ENCODE data around the gene IFI27L1.

The IFI27L1 gene

DNA sequence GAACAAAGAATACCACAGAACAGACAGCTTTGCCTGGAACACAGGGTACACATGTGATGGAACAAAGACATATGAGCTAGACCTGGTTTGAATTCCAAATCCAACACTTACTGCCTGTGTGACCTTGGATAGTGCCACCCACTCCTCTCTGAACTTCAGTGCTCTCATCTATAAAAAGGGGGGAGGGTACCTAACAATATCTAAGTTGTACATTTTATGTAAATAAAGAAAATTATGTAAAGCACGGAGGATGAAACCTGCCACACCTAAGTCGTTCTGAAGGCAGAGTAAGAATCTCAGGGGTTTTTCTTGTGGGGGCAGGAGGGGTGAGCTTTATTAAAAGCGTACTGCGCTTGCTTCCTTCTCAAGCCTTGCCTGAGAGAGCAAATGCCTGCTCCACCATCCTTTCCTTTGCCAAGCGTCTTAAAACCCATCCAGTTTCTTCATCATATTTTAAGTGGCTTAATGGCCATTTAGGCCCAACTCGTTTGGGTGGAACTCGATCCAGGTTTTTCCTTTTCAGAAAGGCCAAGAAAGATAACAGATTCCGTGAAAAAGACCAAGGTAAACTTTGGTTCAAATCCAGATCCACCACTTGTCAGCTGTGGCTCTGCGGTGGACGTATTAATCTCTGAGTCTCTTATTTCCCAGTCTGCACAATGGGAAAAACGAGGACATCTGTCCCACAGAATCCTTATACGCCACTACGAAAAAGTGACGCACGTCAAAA is 1.1 kb upstream of the IFI27L1 start:
- DNase-seq (ENCODE audit: low read depth) = no peak

DNA sequence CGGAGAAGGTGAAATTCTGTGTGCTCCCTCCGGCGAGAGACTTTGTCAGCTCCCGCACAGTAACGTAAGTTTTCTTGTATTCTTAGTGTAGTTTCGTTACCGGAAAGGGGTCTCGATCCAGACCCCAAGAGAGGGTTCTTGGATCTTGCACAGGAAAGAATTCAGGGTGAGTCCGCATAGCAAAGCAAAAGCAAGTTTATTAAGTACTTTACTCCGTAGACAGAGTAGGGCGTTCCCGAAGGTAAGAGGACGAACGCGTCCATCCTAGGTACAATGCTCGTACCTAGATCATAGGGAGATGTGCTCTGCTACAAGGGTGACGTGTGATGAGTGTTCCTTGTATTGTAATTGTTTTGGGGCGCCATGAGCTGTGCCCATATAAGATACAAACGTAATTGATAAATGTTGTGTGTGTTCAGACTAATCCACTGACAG is 293 bp downstream of the IFI27L1 start:
- DNase-seq (ENCODE audit: low read depth) = no peak

DNA sequence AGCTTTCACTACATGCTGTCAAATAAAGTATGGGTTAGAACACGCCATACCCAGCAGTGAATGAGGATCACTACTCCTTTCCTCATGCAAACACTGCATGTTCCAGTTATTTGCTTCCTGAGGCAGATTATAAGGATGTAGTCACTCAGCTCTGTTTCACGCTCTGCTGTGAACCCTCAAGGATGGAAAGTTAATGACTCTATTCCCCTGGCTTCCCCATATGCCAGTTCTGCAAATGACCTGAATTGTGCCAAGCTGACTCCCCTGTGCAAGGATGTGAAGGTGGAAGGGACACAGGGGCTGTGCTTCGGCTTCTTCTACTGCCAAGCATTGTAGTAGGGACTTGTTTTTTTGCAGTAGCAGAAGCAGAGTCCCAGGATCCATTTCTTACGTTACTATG is 6.8 kb downstream of the IFI27L1 start:
- DNase-seq (ENCODE audit: low read depth) = no peak

DNA sequence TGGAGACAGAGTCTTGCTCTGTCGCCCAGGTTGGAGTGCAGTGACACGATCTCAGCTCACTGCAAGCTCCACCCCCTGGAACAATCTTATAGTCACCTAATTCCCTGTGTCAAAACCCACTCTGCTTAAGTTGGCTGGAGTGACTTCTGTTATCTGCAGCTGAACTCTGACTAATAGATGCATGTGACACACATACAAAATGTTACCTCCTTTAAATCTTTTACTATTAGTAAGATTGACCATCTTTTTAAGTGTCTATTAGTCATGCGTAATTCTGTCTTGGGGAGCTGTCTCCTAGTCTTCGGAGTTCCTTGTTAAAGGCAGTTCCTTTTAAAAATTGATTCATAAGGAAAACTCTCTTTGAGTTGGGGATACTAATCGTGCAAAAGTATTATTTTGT is 7.4 kb downstream of the IFI27L1 start:
- no peak for DNase-seq (ENCODE audit: low read depth)

DNA sequence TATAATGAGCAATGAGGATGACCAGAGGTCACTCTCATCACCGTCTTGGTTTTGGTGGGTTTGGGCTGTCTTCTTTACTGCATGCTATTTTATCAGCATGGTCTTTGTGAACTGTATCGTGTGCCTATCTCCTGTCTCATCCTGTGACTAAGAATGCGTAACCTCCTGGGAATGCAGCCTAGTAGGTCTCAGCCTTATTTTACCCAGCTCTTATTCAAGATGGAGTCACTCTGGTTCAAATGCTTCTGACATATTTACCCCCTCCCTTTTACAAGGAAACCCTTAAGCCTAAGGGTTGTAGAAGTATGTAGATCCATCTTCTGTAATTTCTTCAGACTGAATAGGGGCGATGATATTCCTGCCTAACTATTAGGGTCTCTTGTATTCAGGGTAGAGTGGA is 8.4 kb downstream of the IFI27L1 start:
- no peak for DNase-seq (ENCODE audit: low read depth)

DNA sequence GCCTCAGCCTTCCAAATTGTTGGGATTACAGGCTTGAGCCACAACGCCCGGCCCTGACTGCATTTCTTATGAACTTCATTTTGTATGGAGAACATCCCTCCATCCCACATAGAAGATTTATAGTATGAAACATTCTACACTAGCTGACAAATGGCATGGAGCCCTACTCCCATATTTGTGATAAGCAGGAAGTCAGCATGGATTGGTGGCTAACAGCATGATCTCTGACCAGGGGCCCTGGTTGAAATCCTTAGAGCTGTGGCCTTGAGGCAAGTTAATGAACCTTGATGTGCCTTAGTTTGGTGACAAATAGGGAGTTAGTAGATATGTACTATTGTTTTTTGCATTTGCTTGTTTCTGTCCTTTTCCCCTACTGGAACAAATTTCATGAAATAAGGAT is 12.3 kb downstream of the IFI27L1 start:
- DNase-seq (ENCODE audit: low read depth) = no peak

DNA sequence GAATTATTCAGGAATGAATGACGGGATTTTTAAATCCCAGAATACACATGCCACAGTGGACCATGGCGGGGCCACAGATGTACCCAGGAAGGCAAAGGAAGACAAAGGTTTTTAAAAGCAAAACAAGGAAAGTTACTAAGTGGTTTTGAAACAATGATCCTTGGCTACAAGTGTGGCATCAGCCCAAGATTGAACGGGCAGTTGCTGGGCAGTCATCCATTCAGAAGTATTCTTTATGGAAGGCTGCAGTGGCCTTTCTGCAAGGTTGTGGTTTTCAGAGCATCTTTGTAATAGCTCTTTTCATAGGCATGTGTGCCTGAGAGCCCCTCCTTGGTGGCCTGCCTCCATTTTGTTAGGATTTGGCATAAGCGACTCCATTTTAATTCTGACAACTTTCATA is 16.0 kb downstream of the IFI27L1 start:
- DNase-seq (ENCODE audit: low read depth) = no peak

DNA sequence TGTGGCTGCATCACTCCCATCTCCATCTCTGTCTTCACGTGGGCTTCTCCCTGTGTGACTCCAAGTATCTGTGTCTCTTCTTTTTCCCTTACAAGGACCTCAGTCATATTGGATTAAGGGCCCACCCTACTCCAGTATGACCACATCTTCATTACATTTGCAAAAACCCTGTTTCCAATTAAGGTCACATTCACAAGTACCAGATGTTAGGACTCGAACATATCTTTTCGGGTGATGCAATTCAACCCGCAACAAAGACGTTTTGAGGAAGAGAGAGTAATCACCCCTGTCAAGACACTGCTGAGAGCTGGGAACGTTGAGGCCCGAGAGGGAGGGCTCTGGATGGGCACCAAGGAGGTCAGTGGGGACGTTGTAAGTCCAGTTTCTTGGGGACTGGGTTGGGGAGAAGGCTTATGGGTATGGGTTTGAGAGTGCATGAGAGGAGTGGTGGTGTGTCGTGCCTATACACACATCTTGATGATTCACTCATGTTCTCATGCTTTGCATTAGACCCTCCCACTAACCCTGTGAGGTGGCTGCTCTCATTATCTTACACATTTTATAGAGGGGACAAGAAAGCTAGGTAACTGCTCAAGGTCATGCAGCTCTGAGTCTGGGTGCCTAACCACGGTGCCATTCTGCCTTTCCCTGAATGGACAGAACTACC is 17.3 kb downstream of the IFI27L1 start:
- DNase-seq (ENCODE audit: low read depth) = no peak

DNA sequence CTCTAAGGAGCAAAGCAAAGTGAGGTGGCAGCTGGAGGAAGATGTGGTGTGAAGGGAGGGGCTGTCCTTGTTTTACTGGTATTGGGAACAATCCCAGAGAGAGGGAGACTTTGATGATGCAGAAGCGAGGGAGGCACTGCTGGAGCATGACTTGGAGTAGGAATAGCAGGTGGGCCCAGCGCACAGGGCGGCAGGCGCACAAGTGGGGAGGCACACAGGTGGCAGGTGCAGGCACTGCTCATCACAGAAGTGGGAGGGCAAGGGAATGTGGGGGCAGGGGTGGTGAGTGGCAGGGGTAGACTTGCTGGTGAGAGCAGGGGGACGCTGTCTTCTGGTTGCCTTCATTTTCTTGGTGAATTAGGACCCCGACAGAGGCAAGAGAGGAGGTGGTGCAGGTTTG is 17.9 kb downstream of the IFI27L1 start:
- no peak for DNase-seq (ENCODE audit: low read depth)

DNA sequence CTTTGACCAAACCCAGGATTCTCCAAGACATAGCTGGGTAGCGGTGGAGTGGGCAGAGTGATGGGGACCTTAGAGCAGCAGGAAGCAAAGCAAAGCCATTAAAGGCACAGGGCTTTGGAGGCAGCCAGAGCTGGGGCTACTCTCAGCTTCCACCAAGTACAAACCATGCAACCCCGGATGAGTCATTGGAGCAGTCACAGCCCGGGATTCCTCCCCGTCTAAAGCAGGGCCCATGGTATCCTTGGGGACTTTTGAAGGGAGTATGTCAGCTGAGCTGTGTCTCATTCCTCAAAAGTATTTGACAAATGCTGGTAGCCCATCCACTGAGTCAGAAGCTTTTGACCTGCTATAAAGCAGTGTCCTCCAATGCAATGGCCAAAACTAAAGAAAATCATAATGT is 19.7 kb downstream of the IFI27L1 start:
- no peak for DNase-seq (ENCODE audit: low read depth)

DNA sequence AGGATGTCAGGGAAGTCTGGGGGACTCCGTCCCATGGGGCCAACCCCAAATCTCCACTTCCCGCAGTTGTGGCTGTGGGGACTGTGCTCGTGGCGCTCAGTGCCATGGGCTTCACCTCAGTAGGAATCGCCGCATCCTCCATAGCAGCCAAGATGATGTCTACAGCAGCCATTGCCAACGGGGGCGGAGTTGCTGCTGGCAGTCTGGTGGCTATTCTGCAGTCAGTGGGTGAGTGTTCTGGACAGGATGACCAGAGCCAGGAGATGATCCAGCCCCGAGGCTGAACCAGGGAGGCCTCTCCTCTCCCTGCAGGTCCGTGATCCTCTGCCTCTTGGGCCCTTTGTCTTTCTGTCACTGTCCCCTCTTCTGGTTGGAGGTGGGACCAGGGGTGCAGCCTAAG is 20.6 kb downstream of the IFI27L1 start:
- no peak for DNase-seq (ENCODE audit: low read depth)

DNA sequence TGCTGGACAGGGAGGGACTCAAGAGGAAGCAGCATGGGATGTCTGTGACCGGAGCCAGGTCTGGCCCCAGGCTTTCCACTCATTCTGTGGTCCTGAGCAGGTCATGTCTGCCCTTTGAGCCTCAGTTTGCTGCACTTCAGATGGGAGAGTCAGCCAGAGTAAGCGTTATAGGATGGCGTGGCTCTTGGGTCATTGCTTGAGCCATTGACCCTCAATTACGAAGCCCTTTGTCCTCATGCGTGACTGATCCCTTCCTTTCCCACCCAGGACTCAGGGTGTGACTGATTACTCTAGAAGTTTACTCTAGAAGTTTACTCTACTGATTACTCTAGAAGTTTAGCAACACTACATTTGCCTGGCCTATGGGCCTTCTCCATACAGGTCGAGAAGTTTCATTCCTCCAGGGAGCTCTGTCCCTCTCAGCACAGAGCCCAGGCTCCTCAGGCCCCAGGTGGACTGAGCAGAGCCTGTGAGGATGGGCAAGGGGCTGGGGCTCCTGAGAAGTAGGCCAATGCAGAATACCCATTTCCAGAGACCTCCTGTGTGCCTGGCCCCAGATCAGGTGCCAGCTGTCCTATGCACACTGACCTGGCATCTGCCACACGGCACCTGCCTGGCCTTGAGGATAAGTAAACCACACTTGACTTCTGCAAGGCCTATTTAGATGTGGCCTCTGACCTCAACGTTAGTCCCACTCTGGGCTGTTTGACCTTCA is 21.8 kb downstream of the IFI27L1 start:
- DNase-seq (ENCODE audit: low read depth) = no peak

DNA sequence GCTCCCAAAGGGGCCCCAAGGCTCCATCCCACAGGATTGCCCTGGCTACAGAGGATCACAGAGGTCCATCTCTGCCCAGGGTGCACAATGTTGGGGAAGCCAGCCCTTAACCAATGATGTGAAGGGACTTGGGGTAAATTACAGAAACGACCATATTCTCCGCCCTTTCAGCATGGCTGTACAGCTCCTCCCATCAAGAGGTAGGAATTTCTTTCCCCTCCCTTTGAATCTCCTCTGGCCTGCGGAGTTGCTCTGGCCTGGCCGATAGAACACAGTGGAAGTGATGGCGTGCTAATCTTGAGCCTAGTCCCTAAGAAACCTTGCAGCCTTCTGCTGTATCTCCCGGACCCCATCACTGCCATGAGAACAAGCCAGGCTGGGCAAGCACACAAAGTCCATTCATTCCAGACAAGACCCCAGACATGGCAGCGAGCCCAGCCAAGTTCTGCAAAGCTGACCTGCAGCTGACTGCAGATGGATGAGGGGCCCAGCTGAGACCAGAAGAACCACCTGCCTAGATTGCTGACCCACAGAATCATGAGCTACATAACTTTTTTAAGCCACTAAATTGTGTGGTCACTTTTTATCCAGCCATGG is 22.5 kb downstream of the IFI27L1 start:
- no peak for DNase-seq (ENCODE audit: low read depth)

DNA sequence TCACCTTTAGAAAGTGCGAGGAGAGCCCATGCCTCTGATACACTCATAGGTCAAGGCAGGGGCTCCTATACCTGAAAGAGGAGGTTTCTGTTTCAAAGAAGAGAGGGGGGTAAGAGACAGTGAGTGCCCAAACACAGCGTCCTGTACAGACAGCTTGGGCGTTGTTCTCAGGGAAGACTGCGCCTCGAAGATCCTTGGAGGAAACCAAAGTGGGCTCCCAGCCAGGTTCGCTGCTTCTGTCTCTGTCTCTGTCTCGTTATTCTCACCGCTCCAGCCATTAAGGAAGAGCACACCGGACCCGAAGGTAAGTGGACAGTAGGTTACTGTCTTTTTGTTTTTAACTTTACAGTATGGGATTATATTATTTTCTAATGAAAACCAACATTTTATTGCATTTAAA is 23.6 kb downstream of the IFI27L1 start:
- DNase-seq (ENCODE audit: low read depth) = no peak

DNA sequence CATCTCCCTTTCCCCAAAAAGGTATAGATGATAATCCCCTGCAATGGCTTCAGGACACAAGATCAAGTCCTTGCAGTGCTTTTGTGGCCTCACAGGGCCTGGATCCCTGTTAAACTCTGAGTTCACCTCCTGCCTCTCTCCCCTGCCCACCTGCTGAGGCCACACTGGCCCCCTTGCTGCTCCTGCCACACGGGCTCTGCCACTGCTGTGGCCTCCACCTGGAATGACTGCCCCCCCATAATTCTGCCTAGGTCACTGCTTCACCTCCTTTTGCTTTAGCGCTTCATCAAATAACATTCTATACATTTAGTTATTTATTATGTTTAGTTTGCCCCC is 28.8 kb downstream of the IFI27L1 start:
- DNase-seq (ENCODE audit: low read depth) = no peak

DNA sequence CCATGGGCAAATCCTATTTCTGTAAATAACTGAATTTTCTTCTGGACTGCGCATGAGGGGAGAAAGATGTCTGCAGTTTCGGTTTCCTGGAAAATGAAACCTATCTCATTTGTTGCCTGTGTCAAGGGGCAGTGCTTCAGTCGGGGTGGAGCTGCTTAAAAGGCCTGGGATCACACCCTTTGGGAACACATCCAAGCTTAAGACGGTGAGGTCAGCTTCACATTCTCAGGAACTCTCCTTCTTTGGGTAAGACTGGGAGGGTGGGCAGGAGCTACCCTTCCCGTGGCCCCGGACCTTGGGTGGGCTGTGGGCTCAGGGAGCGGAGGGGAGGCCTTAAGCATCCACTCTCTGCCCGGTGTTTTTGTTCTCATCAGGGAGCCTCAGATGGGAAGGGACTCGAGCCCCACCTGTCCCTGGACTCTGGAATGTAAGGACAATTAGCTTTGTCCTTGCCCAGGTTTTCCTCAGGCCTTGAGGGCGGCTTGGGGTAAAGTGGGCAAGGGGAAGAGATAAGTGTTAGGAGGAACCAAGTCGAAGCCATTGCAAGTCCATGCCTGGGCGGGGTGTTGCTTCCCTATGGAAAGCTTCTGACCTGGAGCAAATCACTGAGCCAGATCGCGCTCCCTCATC is 29.6 kb downstream of the IFI27L1 start, which contains the start of gene IFI27:
Gene IFI27 (plus strand): TSS at position 185 of the 630 bp plus-strand sequence.
- DNase-seq (ENCODE audit: low read depth) = no peak

DNA sequence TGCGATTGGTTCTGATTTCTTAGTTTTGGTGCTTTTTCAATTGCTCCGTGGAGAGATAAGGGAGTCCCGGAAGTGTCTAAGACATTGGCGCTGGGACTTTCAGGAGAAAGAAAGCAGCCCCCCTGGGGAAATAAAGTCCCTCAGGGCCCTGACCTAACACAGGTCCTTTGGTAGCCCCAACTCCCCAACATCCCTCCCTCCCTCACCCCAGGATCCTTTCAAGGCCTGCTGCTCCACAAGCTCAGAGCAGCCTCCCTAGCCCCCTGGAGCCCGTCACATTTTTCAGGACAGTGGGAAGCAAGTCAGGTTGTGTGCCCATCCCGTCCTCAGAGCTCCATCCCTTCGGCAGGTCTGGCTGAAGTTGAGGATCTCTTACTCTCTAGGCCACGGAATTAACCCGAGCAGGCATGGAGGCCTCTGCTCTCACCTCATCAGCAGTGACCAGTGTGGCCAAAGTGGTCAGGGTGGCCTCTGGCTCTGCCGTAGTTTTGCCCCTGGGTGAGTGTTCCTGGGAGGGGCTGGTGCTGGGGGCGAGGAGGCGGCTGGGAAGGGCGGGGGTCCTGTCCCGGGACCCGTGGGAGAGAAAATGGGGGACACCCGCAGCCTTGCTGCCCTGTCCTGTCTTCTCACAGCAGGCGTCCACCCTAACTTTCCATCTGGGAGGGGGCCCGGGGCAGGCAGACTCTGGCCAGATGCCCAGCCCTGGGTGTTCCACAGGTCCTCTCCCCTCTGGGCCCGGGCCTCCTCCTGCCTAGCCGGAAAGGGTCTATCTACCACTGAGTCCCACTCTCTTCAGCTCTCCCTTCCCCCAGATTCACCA is 30.4 kb downstream of the IFI27L1 start:
- no peak for DNase-seq (ENCODE audit: low read depth)

DNA sequence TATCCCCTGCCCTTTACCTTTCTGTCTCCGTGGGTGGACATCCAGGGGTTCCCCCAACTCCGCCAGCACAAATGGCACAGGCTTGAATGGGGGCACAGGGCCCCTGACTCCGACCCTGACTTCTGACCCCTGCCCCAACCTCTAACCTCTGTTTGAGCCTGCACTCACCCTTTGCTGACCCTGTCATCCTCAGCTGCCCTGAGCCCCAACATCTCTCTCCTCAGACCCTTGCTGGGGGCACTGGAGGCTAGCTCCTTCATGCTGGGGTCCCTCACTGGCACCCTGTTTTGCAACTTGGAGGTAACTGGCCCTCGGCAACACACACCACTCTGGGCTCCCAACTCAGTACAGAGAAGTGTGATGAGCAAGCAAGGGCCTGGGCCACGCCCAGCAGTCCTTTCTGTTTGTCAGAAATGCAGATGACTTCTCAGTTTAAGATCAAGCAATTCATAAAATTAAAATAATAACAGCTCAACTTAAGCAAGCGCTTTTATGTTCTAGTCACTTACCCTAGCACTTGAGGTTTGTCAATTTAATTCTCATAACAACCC is 31.5 kb downstream of the IFI27L1 start:
- DNase-seq (ENCODE audit: low read depth) = no peak

DNA sequence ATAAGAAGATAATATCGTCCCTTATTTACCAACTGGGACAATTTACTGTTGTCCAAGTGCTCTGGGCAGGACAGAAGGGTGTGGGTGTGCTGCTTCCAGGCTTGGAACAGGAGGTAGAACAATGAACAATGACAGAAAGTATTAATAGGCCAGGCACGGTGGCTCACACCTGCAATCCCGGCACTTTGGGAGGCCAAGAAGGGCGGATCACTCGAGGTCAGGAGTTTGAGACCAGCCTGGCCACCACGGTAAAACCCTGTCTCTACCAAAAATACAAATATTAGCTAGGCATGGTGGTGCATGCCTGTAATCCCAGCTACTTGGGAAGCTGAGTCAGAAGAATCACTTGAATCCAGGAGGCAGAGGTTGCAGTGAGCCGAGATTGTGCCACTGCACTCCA is 32.0 kb downstream of the IFI27L1 start:
- no peak for DNase-seq (ENCODE audit: low read depth)

DNA sequence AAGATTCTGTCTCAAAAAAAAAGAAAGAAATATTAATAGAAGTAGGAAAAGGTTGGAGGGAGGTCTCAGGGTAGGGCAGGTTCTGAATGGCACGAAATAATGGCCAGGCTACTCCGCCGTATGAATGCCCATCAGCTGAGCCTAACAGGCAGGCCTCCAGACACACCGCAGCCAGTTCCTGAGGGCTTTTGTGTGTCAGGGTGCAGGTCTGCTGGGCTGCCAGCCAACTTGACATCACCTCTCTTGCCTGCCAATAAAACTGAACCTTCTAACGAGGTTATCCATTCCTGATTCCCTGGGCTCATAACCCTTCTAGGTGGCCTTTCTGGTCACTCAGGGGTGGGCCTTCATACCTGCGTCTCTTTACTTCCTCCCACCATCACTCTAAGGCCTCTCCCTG is 32.4 kb downstream of the IFI27L1 start:
- no peak for DNase-seq (ENCODE audit: low read depth)

DNA sequence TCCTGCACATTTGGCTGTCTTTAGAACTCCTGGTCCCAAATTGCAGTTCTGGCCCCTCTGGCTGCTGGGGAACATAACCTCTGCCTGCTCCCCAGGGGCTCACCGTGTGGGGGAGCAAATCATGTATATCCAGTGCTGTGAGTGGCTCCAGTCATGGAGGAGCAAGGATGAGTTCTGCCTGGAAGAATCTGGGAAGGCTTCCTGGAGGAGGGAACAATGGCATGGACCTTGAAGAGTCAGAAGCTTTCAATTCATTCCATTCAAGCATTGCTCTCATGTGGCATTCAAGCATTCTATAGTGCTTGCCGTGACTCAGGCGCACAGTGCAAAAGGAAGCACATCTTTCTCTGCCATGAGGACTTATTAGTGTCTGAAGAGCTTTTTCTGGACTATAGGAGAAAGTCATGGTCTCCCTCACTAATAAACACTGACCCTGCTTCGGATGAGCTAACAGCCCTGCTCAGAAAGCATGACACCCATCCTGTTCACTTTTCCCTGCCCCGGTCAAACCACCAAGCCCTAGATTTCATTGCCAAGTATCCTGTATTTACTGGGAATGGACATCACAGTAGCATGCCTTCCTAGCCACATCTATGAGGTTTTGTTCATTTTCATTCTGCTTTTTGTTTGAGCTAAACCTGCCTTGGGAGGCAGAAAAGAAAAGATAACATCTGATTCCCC is 32.9 kb downstream of the IFI27L1 start:
- no peak for DNase-seq (ENCODE audit: low read depth)

All from activated T-helper 9 cell treated with anti-CD3 and anti-CD28 coated beads, Interleukin-2, amount 50 U/mL, for 16 hours (primary cell).